ENCODE data around the gene RALA. TPM values are rescaled to one million over a fixed set of nuclear protein-coding genes. Genes with fewer than 3 reads are reported as not detected.
A peak's percentile ranks its signal among the peaks of the same experiment; 100 is the strongest.

Gene RALA
- total and polyA plus RNA-seq, 10 of the 15 experiments (the other 5 are each of a cell fraction or from before 2014, with no cell fraction given) = 7.5 to 53.3 (median 23.1) TPM

GRCh38 chr7:39589323-39590111 is 33.9 kb upstream of the RALA start (continued):
- TF ChIP-seq E2F4 (IDR thresholded peaks at IDR 0.05; ENCODE audit: low read depth, low read length) = no peak
- peak; percentile 90 to 96 for TF ChIP-seq EP300 (IDR thresholded peaks at IDR 0.05; ENCODE audit: borderline replicate concordance in 1 of 2, control insufficient read depth in 1 of 2, low read depth in 2 of 2, low read length in 2 of 2)
- TF ChIP-seq RBBP5 (conservative IDR thresholded peaks at IDR 0.05) = no peak
- TF ChIP-seq POLR2A (IDR thresholded peaks at IDR 0.05; ENCODE audit: low read depth, low read length) = no peak
- peak; percentile 61; the same call in 1 of the 2 replicates for TF ChIP-seq CHD2 (IDR thresholded peaks at IDR 0.05; ENCODE audit: borderline replicate concordance, low read depth, low read length)
- TF ChIP-seq JUND (IDR thresholded peaks at IDR 0.05; ENCODE audit: low read depth, low read length) = peak; percentile 79; the same call in 1 of the 2 replicates
- no peak for TF ChIP-seq ZNF384 (IDR thresholded peaks at IDR 0.05; ENCODE audit: borderline replicate concordance, low read depth, low read length)
- no peak for TF ChIP-seq ZBTB40 (IDR thresholded peaks at IDR 0.05; ENCODE audit: borderline replicate concordance)
- TF ChIP-seq YY1 (IDR thresholded peaks at IDR 0.05; ENCODE audit: low read depth, low read length) = no peak
- TF ChIP-seq CUX1 (IDR thresholded peaks at IDR 0.05; ENCODE audit: insufficient replicate concordance, low read depth, low read length) = no peak
- no peak for TF ChIP-seq EZH2 (IDR thresholded peaks at IDR 0.05; ENCODE audit: borderline replicate concordance, control insufficient read depth, low read depth, low read length)
- peak; percentile 87 for TF ChIP-seq JUNB (IDR thresholded peaks at IDR 0.05)
- TF ChIP-seq, protein P1, sequence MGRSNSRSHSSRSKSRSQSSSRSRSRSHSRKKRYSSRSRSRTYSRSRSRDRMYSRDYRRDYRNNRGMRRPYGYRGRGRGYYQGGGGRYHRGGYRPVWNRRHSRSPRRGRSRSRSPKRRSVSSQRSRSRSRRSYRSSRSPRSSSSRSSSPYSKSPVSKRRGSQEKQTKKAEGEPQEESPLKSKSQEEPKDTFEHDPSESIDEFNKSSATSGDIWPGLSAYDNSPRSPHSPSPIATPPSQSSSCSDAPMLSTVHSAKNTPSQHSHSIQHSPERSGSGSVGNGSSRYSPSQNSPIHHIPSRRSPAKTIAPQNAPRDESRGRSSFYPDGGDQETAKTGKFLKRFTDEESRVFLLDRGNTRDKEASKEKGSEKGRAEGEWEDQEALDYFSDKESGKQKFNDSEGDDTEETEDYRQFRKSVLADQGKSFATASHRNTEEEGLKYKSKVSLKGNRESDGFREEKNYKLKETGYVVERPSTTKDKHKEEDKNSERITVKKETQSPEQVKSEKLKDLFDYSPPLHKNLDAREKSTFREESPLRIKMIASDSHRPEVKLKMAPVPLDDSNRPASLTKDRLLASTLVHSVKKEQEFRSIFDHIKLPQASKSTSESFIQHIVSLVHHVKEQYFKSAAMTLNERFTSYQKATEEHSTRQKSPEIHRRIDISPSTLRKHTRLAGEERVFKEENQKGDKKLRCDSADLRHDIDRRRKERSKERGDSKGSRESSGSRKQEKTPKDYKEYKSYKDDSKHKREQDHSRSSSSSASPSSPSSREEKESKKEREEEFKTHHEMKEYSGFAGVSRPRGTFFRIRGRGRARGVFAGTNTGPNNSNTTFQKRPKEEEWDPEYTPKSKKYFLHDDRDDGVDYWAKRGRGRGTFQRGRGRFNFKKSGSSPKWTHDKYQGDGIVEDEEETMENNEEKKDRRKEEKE (IDR thresholded peaks at IDR 0.05) = no peak
